ENCODE results near the gene MAPKAP1.
A peak's percentile ranks its signal among the peaks of the same experiment; 100 is the strongest.

Gene MAPKAP1

DNA sequence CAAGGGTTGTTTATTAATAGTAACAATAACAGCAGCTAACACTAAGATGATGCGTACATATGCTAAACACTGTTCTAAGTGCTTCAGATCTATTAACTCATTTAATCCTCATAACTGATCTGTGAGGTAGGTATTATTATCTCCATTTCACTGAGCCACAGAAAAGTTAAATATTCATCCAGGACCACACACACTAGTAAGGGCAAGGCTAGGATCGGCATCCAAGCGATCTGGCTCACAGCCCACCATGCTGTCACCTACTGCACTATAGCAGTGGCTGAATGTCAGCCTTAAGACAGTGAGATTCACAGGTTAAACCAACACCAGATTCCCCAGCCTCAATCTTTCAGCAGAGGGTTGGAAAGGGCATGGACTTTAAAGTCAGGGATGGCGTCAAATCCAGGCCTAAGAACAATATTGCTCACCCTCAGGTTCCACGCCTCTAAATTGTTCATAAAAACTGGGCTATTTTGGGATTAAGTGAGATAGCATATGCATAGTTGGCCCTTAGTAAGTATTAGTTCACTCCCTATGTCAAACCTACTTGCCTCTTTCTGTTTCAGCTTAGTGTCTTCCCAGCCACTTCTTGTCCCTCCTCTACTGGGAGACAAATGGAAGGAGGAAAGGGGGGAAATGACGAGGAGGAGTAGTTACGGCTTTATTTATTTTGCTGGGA, 150.8 kb downstream of the MAPKAP1 start:
- no peak for DNase-seq

DNA sequence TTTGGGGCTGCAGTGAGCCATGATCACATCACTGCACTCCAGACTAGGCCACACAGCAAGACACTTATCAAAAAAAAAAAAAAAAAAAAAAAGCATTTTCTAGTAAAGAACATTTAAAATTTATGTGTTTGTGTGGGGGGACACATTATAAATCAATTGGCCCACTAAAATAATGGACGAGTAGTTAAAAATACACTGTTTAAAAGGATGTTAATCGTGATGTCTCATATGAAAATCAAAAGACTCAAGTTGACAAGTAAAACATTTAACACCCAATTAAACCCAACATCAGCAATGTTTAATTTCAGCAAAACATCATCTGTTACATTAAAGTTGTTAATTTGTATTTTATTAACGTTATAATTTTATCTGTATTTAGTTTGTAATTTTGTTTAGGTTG, 152.3 kb downstream of the MAPKAP1 start:
- DNase-seq = no peak

DNA sequence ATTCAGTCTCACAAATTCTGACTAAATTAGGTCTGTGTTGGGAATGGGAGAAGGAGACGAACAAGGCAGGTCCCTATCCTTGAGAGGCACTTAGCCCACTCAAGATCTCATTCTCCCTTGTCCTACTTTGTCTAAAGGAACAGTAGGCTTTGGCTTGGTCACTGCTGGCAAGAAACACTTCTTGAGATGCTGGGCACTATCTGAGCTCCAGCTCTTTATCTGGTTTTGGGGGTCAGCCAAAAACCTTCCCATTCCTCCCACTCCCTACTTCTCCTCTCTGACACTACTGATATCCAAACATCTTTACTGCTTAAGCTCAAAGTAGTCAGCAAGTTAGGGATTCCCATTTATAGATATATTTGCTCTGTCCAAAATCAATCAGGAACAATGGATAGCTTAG, 155.2 kb downstream of the MAPKAP1 start:
- no peak for DNase-seq

DNA sequence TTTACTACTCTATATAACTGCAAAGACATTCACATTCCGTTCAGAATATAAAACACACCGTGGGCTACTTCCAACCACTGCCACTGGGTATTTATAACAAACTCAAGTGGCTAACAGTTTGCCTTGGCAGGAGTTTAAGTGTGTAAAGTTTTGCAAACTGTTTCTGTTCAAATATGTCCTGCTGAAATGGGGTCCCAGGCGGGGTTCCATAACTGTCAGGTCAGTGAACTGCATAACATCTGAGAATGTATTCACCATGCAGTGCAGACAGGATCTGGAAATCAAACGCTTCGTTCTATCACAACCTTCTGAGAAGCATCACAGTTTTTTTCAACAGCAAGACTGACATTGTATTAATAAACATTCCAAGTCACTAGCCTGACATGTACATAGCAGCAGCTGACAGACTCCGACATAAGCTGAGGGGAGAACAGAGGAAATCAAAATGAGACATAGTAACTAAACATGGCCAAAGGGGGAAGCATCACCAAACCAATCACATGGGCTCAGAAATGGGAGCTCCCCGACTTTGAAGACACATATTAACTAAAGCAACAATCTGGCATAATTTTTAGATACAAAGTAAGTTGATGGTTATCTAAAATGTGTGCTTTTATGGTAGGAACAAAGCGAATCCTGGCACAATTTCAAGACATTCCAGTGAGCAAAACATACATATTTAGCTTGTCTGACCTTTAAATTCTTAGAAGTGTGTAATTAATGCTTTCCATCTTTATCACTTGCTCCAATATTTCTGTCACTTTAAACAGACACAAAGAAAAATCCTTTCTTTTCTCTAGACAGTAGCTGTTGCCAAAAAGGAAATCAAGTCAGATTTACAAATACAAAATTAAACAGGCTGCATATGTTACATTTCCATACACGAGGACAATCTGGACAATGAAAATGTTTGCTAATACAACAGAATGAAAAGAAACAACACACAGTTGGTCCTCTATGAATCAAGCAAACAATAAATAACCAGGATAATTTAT, 156.8 kb downstream of the MAPKAP1 start:
- no peak for DNase-seq

DNA sequence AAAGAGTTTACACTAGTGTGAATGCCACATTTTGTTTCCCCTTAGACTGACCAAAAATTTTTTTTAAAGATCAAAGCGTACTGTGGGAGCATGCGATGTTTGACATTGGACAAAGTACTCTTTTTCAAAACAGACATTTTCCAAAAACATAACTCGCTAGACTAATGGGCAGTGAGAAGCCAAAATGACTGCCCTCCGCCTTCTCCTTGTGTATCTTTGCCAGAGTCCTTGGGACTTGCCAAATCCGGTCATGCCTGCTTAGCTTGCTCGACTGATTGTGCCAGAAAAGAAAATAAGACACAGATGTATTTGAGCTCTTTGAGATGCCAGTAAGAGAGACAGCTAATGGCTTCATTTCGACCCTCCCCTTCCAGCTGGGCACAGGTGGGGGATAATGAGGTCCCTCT, 157.5 kb downstream of the MAPKAP1 start:
- peak; percentile 29 for DNase-seq

DNA sequence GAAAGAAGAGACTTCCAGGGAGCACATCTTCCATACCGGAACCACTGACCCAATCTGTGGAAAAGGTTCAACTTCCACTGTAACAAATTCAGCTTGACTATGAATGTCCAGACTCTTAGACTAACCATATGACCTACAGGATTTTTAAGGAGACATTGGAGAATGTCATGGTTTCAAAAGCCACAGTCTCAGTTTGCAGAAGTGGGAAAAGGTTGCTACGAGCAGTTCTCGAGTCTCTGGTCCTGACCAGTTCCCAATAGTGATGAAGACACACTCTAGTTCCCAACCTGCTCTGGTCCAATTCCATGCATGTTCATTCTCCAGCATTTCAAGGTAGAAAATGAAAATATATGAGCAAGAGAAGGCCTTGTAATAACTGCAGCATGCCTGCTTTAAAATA, 158.0 kb downstream of the MAPKAP1 start:
- no peak for DNase-seq

DNA sequence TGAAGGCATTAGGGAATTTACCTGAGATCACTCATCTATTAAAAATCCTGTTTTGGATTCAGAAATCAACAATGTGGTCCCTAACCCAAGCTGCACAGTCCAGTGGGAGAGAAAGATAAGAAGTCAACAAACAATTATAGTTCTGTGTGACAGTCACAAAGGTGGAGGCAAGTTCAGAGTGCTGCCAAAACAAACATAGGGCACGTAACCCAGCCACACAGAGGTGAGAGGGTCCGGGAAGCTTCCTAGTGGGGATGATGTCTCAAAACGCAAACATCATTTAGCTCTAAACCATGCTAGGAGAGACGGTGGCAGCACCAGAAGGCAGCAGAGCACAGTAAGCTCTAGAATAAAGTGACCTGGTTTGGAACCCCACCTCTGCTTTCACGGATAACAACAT, 158.9 kb downstream of the MAPKAP1 start:
- no peak for DNase-seq

DNA sequence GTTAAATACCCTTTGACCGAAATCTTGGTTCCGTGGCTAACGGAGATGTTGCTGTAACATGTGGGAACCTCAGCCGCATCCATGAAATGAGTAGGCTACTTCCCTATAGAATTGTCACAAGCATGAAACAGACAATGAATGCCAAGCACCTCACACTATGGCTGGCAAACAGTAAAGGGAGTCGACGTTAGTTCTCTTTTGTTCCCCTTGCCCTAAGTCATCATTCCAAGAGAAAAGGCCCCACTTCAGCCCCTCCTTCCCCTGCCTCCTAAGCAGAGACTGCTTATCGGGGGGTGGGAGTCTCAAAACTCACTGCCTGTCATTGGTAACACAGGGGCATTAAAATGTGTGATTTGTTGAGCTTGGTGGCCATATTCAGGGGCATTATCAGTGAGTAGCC, 159.6 kb downstream of the MAPKAP1 start:
- DNase-seq = no peak

DNA sequence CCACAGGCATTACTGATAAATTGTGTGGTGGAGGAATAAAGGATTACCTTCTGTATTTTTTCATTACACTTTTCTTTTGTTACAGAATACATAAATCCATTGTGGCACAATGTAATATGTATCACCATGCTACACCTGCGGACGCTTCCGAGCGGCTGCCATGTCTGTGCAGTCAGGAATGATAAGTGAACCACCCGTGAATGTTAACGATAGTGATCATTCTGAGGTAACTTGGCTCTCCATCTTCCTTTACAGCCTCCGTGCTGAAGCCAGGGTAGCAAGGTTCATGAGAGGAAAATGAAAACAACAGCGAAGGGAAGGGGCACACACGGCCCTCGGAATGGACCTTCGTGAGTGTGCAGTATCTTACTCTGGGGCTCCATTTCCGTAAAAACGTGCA, 161.2 kb downstream of the MAPKAP1 start:
- DNase-seq = no peak

DNA sequence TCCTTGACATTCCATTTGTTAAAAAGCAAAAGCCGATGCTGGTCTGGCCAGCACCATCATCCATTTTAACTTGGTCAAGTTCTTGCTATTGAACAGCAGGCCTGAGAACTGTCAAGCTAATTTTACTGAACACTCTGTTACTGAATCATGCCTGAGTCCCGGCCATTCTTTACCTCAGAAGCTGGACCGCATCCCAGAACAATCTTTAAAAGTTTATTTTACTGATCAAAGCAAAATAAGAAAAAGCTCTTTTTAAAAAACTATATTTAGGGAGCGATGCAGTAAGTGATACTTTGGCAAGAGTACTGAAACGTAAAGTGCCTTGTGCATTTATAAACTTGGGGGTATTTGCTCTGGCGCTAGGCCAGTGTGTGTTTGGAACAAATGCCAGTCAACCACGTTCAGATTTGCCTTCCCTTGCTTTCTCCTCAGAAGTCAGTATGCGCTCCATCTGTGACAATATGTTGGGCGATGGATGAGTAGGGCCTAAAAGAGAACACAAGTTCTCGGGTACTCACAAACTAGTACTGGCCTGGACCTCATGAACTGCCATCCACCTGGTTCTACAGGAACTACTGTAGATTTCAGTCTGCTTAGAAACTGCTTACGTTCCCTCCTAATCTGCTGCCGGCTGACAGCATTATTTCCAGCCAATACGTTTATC, 161.9 kb downstream of the MAPKAP1 start:
- no peak for DNase-seq

DNA sequence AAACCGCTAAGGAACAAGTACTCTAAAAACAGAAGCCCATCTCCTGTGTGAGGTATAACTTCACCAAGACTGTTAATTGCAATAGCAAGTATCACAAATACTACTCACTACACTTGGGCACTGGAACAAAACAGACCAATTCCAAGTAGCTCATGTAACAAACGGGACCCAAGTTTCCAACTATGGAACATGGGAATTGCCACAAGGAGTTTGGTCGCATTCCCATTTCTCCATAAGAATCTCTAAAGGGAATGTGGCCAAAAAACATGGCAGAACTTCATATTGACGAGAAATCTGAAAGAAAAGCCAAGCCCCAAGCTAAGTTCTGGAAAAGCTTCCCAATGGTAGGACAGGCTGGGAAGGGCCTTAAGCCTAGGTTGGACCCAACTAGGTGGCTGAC, 162.5 kb downstream of the MAPKAP1 start:
- DNase-seq = no peak

DNA sequence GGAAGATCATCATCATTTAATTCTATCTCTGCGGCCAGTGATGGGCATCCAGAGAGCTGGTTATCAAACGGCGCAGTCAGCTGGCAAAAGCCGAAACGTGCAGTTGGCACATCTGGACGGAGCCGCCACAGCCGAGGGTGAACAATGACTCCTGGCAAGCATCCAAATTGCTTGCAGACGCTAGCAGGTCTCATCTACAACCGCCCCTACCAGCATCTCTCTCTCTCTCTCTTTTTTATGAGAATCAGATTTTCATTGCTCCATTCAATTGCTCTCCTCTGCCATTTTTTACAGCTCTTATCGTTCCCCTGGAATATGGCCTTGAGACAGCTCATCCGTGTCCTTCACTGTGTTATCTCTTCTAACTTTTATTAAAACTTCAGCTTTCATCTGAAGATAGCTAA, 165.2 kb downstream of the MAPKAP1 start:
- no peak for DNase-seq

DNA sequence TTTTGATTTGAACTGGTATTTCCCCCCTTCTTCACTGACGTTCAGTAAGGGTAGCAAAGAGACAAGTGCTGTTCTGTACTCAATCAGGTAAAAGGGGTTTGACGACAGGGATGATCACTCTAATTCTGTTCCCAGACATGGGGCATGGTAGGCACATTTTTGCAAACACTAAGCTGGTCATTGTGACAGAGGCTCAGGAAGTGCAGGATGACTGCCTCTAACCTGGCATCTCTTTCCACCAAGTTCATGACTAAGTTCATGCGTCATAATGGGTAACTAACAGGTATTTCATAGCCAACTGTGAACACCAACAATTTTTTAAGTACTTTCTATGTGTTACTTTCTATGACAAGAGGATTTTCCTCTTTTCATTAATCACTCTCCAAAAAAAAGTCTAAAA, 166.5 kb downstream of the MAPKAP1 start:
- no peak for DNase-seq

DNA sequence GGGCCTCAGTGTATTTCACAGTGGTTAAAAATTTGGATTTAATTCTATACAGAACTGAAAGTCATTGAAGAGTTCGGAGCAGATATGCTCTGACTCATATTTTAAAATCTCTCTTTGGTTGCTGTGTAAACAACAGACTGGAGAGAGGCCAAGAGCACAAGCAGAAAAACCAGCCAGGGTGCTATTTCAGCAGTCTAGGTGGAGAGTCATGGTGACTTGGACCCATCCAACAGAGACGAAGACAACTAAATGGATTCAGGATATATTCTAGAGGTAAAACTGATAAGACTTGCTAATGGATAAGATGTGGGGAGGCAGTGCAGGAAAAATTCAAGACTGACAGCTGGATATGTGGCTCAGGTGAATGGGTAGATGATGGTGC, 168.9 kb downstream of the MAPKAP1 start:
- DNase-seq = no peak

DNA sequence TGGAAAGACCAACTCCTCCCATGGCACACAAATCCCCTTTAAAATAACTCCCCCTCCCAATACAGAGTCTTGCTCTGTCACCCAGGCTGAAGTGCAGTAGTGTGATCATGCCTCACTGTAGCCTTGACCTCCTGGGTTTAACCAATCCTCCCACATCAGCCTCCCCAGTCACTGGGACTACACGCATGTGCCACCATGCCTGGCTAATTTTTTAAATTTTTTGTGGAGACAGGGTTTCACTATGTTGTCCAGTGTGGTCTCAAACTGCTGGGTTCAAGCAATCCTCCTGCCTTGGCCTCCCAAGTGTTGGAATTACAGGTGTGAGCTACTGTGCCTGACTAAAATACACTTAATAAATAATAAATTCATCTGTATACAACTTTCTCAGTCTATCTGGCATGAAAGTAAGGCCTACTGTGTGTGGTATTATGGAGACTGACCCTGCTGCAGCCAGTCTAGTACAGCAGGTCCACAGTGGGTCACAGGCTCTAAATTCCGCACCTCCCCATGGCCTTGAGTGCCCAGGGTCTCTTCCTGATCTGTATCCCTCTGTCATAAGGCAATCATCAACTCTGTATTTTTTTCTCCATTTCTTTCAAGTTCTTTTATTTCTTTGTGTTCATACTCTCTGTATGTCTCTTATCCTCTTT, 169.4 kb downstream of the MAPKAP1 start:
- DNase-seq = no peak

DNA sequence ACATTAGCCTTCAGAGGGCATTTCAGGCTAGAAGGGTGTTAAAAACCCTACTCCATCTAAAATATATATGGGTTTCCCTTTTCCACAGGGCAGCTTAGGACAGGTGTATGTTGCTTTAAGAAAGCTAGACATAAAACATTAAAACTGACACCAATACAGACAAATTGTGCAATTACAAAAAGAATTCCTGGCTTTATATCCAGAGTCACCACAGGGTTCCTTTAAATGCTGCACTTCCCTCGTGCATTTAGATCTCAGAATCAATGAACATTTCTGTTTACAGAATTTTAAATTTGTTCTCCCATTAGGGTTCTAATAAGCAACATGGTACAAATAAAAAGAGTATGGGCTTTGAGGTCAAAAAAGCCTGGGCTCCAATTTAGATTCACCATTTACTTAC, 170.2 kb downstream of the MAPKAP1 start:
- no peak for DNase-seq

DNA sequence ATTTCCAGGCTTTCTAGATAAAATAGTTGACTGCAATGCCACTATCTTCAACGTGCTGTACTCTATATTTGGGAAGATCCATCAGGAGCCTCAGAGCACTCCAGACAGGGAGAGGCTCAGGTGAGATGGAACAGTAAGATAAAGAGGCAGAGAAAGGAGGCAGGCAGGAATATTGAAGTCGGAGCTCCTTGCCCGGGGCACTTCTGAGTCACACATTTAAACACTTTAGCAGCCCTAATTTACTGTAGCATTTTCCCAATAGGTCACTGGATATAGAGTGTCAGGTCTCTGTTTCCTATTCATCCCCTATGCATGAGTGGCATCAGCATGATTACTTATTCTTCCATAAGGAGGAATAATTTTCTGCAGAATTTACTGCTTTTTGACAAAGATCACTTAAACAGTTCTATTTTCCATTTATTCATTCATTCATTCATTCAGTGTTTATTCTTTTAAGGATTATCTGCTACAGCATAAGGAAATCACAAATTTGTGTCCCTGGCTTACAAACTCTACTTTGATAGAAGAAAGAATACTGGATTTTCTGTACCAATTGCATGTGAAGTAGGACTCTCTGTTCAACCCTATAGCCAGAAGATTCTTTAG, 170.7 kb downstream of the MAPKAP1 start:
- no peak for DNase-seq

DNA sequence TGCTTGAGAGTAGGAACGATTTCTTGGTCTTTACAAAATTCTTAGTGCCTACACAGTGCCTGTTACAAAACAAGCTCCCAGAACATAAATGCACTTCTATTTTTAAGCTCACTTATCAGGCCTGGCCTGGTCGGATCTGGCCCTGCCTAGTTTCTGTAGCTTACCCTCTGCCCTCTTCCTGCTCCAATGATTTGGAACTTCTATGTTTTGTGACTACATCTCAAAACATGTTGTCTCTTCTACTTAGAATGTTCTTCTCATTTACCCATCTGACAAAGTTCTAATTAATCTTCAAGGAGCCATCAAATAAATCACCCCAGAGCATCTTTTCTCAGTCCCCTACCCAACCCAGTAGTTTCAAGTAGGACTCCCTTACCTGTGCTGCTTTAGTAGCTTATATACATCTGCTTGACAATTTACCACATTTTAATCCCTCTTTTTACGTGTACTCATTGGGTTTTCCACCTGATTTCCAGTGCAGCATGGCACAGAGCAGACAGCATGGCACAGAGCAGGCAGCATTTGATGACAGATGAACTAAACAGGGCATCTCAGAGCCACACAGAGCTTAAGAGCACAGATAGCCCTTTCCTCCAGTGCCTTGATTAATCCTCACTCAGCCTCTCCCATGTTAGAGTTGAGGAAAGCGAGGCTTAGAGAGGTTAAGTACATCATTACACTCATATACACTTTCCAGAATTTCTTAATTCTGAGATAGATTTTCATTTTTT, 171.9 kb downstream of the MAPKAP1 start:
- DNase-seq = no peak

DNA sequence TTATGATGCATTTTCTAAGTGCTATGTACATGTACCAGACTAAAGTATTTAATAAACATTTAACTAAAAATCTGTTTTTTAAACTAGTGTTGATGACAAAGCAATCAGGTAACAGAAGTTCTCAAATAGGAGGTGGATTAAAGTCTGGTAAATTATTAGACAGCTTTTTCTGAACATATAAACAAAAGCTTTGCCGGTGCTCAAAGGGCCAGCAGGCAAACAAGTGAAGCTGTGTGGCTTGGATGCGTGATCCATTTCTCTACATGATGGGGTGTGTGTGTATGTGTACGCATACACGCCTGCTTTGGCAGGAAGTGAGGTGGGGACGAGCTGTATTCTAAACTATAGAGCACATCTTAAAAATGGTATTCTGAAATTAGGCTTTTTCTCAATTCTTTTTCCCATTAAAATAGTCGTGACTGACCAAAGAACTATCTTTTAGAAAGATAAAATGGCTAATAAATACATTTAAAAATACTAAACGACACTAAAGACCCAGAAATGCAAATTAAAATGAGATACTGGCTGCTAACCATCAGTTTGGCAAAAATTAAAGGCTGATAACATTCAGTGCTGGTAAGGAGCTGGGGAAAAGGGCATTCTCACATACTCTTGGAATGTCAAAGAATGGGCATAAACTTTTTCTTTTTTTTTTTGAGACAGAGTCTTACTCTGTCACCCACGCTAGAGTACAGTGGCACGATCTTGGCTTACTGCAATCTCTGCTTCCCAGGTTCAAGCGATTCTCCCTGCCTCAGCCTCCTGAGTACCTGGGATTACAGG, 174.0 kb downstream of the MAPKAP1 start:
- no peak for DNase-seq

DNA sequence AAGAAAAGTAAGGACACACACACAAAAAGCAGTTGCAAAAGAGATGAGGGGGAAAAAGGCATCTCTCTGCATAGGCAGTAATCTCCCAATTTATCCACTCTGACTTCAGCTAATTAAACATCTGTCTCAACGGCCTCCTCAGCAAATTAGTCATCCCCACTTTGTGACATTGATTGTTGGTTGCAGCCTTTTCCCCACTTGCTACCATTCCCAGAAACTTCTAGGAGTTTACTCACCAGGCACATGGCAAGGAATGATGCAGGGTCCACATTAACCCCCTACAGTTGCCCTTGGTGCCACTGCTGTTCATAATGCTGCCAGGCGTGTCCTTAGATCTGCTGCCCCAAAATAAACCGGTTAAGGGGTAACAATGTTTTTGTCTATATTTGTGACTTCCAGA, 174.6 kb downstream of the MAPKAP1 start:
- no peak for DNase-seq
